ENCODE data around the gene XAF1.

DNA sequence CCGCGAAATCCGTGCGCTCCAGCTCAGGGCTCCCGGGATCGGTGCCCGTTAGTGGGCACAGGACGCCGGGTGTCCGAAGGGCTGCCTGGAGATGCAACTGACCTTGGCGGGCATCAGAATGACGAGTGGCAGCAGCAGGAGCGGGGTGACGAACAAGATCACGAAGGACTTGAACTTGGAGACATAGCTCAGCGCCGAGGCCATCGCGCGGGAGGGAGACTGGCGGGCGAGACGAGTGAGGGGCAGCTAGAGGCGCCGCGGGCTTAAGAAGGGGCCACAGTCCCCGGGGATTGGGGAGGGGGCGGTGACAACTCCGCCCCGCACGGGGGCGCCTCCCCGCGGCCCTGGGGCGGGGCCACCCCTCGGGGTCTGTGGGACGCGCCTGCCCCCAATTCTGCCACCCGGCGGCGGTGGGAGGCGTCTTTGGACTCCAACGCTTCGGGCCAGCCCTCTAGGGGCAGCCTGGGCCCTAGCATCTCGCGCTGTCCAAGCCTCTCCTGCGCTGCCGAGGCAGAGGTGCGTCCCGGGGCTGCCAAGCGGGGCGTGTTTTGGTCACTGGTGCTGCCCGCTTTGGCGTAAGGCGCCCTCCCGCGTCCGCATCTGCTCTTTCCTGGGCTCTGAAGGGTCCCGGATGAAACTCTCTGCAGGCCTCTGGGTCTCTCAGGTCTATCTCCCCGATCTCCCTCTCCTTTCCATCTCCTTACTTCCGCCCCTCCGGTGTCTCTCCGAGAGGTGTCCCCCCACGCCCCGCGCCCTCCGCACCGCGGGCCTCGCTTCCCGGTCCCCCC lies 42.5 kb upstream of the XAF1 start, which contains the start of gene SLC13A5:
- TF ChIP-seq, protein P1, sequence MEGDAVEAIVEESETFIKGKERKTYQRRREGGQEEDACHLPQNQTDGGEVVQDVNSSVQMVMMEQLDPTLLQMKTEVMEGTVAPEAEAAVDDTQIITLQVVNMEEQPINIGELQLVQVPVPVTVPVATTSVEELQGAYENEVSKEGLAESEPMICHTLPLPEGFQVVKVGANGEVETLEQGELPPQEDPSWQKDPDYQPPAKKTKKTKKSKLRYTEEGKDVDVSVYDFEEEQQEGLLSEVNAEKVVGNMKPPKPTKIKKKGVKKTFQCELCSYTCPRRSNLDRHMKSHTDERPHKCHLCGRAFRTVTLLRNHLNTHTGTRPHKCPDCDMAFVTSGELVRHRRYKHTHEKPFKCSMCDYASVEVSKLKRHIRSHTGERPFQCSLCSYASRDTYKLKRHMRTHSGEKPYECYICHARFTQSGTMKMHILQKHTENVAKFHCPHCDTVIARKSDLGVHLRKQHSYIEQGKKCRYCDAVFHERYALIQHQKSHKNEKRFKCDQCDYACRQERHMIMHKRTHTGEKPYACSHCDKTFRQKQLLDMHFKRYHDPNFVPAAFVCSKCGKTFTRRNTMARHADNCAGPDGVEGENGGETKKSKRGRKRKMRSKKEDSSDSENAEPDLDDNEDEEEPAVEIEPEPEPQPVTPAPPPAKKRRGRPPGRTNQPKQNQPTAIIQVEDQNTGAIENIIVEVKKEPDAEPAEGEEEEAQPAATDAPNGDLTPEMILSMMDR (IDR thresholded peaks at IDR 0.05; ENCODE audit: low read length) = no peak
- TF ChIP-seq EZH2 (IDR thresholded peaks at IDR 0.05; ENCODE audit: borderline replicate concordance, low read length) = no peak

Data from OCI-LY1 (cell line).